Heart right ventricle (tissue), 16 donors: ENCODE data around the gene SLC35A5. TPM values are rescaled to one million over a fixed set of nuclear protein-coding genes. Genes with fewer than 3 reads are reported as not detected.
A peak's percentile ranks its signal among the peaks of the same experiment; 100 is the strongest.

ENCODE experiments used
- ATAC-seq, 8 donors: fragments of 200-7000 bp; cut with Tn5 transposase; one replicate each; pipeline ENCODE4 v1.9.1; 2020; ENCODE audit warnings: mild to moderate bottlenecking in 8 of 8, moderate library complexity in 8 of 8, moderate number of reproducible peaks in 1 of 8
- DNase-seq, 2 donors: peaks; one replicate each; pipeline ENCODE4 v3.0.0-alpha.2; 2020
- H3K27ac ChIP-seq, 10 donors: fragments of 200-600 bp; sonication (generic) in 2 of 10; one replicate each; pipeline versions ENCODE4 v1.5.0 to v1.8.0; 2020 to 2022; ENCODE audit warnings: mild to moderate bottlenecking in 3 of 10
- H3K27me3 ChIP-seq, 7 donors: fragments of 200-600 bp; one replicate each; pipeline ENCODE4 v1.8.0; 2021 to 2022; ENCODE audit warnings: mild to moderate bottlenecking in 2 of 7
- H3K36me3 ChIP-seq, 9 donors: fragments of 200-600 bp; sonication (generic) in 1 of 9; one replicate each; pipeline versions ENCODE4 v1.5.0 to v1.8.0; 2020 to 2022; ENCODE audit warnings: mild to moderate bottlenecking in 2 of 9
- H3K4me1 ChIP-seq, 9 donors: fragments of 200-600 bp; sonication (generic) in 1 of 9; one replicate each; pipeline versions ENCODE4 v1.5.0 to v1.8.0; 2020 to 2022; ENCODE audit warnings: mild to moderate bottlenecking in 4 of 9
- H3K4me3 ChIP-seq, 10 donors: fragments of 200-600 bp; sonication (generic) in 2 of 10; one replicate each; pipeline versions ENCODE4 v1.5.0 to v1.8.0; 2020 to 2022; ENCODE audit warnings: mild to moderate bottlenecking in 7 of 10, moderate library complexity in 2 of 10
- H3K9me3 ChIP-seq, 11 donors: fragments of 200-600 bp in 10 of 11; sonication (generic) in 2 of 11; one replicate each; pipeline versions ENCODE4 v1.5.0 to v1.8.0; 2013 to 2022; ENCODE audit warnings: mild to moderate bottlenecking in 2 of 11, control low read depth in 1 of 11, moderate library complexity in 1 of 11
- WGBS, 2 donors: extraction: QIAGEN DNeasy Blood & Tissue Kit; methylation state at CpG; one replicate each; pipeline ENCODE4 v1.1.7; 2013; ENCODE audit warnings: inconsistent platforms in 1 of 2; 5-methylcytosine and 5-hydroxymethylcytosine counted together
- intact Hi-C, 10 donors: fragments of 100-400 bp; cut with DNase I; formaldehyde crosslinking; loops; one replicate each; pipeline versions ENCODE4 v1.11.1 to v1.14.2; 2022
- polyA plus RNA-seq, 2 donors: library from polyadenylated mRNA; stranded (reverse); fragments of 200-250 nt; gene quantifications; one replicate each; pipeline ENCODE4 v1.2.3, GENCODE V29; 2013
- total RNA-seq, 10 donors: library from RNA; stranded (reverse); fragmentation: NEBNext Ultra II Directional in 3 of 10; extraction: Animal tissue kit (Norgen Biotek cat#: 25700) in 3 of 10; gene quantifications; one replicate each; pipeline versions ENCODE4 v1.2.1 to v1.2.4, GENCODE V29; 2021 to 2023
- TF ChIP-seq, protein P1 (sequence below), 9 donors: fragments of 200-600 bp; sonication (generic) in 2 of 9; IDR thresholded peaks; one replicate each; pipeline versions ENCODE4 v1.5.0 to v1.8.0; 2021 to 2022; ENCODE audit warnings: antibody characterized with exemption in 9 of 9, mild to moderate bottlenecking in 5 of 9, moderate library complexity in 1 of 9
- donor health status: Arrhythmogenic right ventricular cardiomyopathy.
- donor health status: ischemic (EF 13 %, LVEDD 7.1; RV severe dilation, severe dysfunction).
- donor health status: healthy with polysubstance abuse.
- donor health status: DM: no; HTN: yes; CAD: no.
- donor health status: DM: no; HTN: no; CAD: no.
- donor health status: ischemic (EF 25% LVEDD 6.9; RV normal size, moderate dysfunction).
- donor health status: ischemic (EF 25% LVEDD 5.7; RV mildly dilated, moderate dysfunction).
- donor health status: healthy.
- donor health status: DM: yes; HTN: yes; CAD: no.
- donor health status: Ischemic cardiomyopathy.
- donor health status: ischemic (EF 35%, LVEDD 5.7; RV mildly dilated, moderate dysfunction).
- donor health status: nonischemic (EF 11% LVEDD 7.7; RV severe dilation, severe dysfunction).
- donor health status: DM: yes; HTN: yes; CAD: no.
- donor health status: PGD.
- donor health status: ischemic (EF 29% LVEDD 5.4; RV normal size, mild dysfunction).
- donor health status: nonischemic (EF 23%, LVEDD 6.1; RV moderate dilation, normal function).

Gene SLC35A5
- total and polyA plus RNA-seq, 12 donors, result 6.1 to 25.7 (median 13.9) TPM

GRCh38 chr3:112611752-112612515 lies 50.1 kb downstream of the SLC35A5 start:
- 75% methylated on average over 5 of the region's 5 CpGs for WGBS, 2 donors
- Histone ChIP-seq H3K4me1 (peaks cover 0 to 15% (median 7%) of the 10 kb centered on the region in 9 donors), H3K4me3 (no peak overlapping the region), H3K27ac (peak overlapping the region in 3 of 10 donors; percentile 1 to 14 (median 5)), H3K27me3 (no peaks in the 10 kb centered on the region), H3K36me3 (peaks cover 0 to 78% (median 0%) of the 10 kb centered on the region in 9 donors), H3K9me3 (no peaks in the 10 kb centered on the region)
- intact Hi-C loops, result no loop called here
- TF ChIP-seq, protein P1, sequence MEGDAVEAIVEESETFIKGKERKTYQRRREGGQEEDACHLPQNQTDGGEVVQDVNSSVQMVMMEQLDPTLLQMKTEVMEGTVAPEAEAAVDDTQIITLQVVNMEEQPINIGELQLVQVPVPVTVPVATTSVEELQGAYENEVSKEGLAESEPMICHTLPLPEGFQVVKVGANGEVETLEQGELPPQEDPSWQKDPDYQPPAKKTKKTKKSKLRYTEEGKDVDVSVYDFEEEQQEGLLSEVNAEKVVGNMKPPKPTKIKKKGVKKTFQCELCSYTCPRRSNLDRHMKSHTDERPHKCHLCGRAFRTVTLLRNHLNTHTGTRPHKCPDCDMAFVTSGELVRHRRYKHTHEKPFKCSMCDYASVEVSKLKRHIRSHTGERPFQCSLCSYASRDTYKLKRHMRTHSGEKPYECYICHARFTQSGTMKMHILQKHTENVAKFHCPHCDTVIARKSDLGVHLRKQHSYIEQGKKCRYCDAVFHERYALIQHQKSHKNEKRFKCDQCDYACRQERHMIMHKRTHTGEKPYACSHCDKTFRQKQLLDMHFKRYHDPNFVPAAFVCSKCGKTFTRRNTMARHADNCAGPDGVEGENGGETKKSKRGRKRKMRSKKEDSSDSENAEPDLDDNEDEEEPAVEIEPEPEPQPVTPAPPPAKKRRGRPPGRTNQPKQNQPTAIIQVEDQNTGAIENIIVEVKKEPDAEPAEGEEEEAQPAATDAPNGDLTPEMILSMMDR (IDR thresholded peaks at IDR 0.05), result no peak
- no peak for DNase-seq
- peak in 7 of 8 donors; percentile 33 to 95 (median 79) for ATAC-seq

DNA sequence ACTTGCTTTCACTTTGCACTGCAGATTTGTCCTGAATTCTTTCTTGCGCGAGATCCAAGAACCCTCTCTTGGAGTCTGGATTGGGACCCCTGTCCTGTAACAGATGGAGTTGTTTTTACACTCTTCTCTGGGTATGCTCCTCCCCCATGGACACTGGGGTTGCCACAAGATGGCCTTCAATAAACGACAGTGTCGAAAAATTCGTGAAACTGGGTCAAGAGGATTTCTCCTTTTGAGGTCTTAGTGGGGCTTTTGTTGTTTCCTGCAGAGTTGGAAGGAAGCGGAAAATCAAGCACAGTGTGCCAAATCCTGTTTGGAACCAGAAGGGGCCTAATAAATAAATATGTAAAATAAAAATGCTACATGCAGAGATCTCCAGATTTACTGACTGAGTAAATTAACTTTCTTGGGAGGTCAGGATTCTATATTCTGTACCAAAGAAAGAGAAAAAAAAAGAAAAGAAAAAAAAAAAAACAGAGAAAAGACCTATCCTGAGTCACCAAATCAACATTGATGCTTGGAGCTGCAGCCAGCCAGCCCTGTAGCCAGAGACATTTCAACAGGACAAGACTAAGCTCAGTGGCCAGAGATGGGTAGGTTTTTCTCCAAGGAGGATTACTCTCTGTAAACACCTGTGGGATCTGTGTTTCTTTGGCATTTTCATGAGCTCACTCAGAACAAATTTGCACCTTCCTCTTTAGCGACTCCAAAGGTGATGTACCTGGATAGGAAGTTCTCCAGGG lies 54.3 kb downstream of the SLC35A5 start:
- no peaks in the 10 kb centered on the region for H3K27me3 ChIP-seq
- TF ChIP-seq, protein P1 (IDR thresholded peaks at IDR 0.05), result no peak
- intact Hi-C loops, result no loop called here
- DNase-seq, result no peak
- H3K9me3 ChIP-seq, result no peaks in the 10 kb centered on the region
- peaks cover 0 to 67% (median 0%) of the 10 kb centered on the region in 9 donors for H3K36me3 ChIP-seq
- 67 to 84% methylated on average over 7 of the region's 7 CpGs for WGBS, 2 donors
- H3K4me3 ChIP-seq, result no peak overlapping the region
- no peak overlapping the region for H3K27ac ChIP-seq
- peaks cover 0 to 15% (median 7%) of the 10 kb centered on the region in 9 donors for H3K4me1 ChIP-seq
- no peak for ATAC-seq

GRCh38 chr3:112617285-112617684 lies 55.4 kb downstream of the SLC35A5 start:
- no peak overlapping the region for H3K4me3 ChIP-seq
- WGBS, 2 donors, result 94 to 97% methylated on average over 2 of the region's 2 CpGs
- TF ChIP-seq, protein P1 (IDR thresholded peaks at IDR 0.05), result no peak

DNA sequence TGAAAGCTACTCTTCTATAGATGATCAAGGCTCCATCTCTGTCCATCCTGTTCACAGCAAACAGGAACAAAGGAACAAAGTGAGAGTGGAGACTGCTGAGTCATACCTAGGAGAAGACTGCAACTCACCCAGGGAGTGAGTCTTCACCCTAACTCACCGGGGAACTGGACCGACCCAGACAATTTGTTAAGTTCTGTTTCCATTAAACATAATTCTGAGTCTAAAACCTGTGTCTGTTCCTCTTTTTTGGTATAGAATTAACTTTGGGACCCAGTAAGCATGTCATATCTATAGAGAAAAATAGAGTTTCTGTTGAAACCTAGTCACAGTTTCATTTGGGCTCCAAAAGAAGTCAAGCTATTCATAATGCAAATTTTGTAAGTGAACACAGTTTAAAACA lies 57.5 kb downstream of the SLC35A5 start:
- Histone ChIP-seq H3K27ac (no peak overlapping the region), H3K4me1 (peaks cover 0 to 6% (median 0%) of the 10 kb centered on the region in 9 donors), H3K27me3 (no peaks in the 10 kb centered on the region), H3K36me3 (peaks cover 0 to 58% (median 0%) of the 10 kb centered on the region in 9 donors), H3K9me3 (no peaks in the 10 kb centered on the region), H3K4me3 (no peak overlapping the region)
- TF ChIP-seq, protein P1 (IDR thresholded peaks at IDR 0.05), result no peak
- intact Hi-C loops, result no loop called here
- no peak for ATAC-seq
- 79 to 92% methylated on average over 2 of the region's 2 CpGs for WGBS, 2 donors
- DNase-seq, result no peak

More at GRCh38 chr3:112617285-112617684, 55.4 kb downstream of the SLC35A5 start:
- H3K4me1 ChIP-seq, result peaks cover 0 to 6% (median 3%) of the 10 kb centered on the region in 9 donors
- H3K27me3 ChIP-seq, result no peaks in the 10 kb centered on the region
- DNase-seq (no peak), ATAC-seq (no peak)
- no peaks in the 10 kb centered on the region for H3K9me3 ChIP-seq
- intact Hi-C loops, result no loop called here
- H3K27ac ChIP-seq, result no peak overlapping the region
- peaks cover 0 to 56% (median 0%) of the 10 kb centered on the region in 9 donors for H3K36me3 ChIP-seq
